Measurements from ENCODE around the gene SPATC1L. TPM values are rescaled to one million over a fixed set of nuclear protein-coding genes. Genes with fewer than 3 reads are reported as not detected.

SPATC1L gene
- total RNA-seq, 2 experiments from 2014 or later, result 4.2 to 4.8 TPM

DNA sequence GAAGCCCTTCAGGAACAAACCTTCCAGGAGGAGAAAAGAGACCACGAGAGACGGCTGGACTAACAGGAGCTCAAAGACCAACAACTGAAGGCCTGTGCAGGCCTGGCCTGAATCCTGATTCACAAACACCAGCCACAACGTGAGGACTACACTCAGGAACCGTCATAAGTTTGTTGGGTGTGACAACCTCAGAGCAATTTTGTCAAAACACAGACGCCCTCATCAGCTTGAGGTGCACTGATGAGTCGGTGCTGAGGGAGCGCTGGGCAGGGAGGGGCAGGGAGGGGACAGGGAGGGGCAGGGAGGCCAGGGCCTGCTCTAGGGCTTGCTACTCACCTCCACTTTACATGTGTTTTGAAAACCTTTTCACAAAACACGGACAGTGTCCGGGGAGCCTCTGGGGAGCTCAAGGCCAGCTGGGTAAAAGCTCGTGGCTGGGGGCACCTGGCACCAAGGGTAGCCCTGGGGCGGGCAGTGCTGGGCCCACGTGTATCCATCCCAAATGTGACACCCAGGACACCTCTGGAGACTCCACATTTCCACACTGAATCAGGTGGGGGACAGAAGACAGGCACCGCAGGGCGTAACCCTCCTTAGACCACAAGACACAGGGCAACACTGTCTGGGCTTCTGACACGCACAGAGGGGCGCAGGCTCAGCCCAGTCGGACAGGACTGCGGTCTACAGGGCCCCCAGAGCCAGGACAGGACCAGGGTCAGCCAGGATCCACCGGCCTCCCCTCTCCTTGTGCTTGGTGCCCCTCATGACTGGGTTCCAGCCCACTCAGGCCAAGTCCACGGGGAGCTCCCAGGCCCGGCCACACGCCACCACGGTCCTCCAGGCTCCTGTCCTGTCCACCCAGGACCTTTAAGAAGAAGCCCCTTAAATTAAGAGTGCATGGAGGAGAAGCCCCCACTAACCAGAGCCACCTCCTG is 27.8 kb upstream of the SPATC1L start:
- ATAC-seq (no peak), DNase-seq (no peak)
- Mint-ChIP-seq H3K4me1 (peaks cover 1% of the 10 kb centered on the region), H3K27ac (no peak overlapping the region), H3K9me3 (ENCODE audit: low read depth) (no peaks in the 10 kb centered on the region), H3K4me3 (no peak overlapping the region), H3K27me3 (no peaks in the 10 kb centered on the region), H3K36me3 (peaks cover 1% of the 10 kb centered on the region)
- CTCF ChIA-PET, result no interaction called here

- H3K27ac Mint-ChIP-seq, result no peak overlapping the region
- no peaks in the 10 kb centered on the region for H3K27me3 Mint-ChIP-seq
- no peak for DNase-seq
- ATAC-seq, result no peak
- H3K4me3 Mint-ChIP-seq, result no peak overlapping the region
- CTCF ChIA-PET, result no interaction called here
- peaks cover 1% of the 10 kb centered on the region for H3K36me3 Mint-ChIP-seq
- H3K9me3 Mint-ChIP-seq (ENCODE audit: low read depth), result no peaks in the 10 kb centered on the region
- H3K4me1 Mint-ChIP-seq, result peaks cover 1% of the 10 kb centered on the region
Measured at GRCh38 chr21:46211376-46211775, 27.1 kb upstream of the SPATC1L start.

GRCh38 chr21:46210378-46211136 is 26.3 kb upstream of the SPATC1L start:
- H3K27me3 Mint-ChIP-seq, result no peaks in the 10 kb centered on the region
- no peak overlapping the region for H3K4me3 Mint-ChIP-seq
- ATAC-seq (no peak), DNase-seq (no peak)
- H3K36me3 Mint-ChIP-seq, result peaks cover 1% of the 10 kb centered on the region
- no peak overlapping the region for H3K27ac Mint-ChIP-seq
- CTCF ChIA-PET, result no interaction called here
- H3K4me1 Mint-ChIP-seq, result peaks cover 1% of the 10 kb centered on the region
- no peaks in the 10 kb centered on the region for H3K9me3 Mint-ChIP-seq (ENCODE audit: low read depth)

- Mint-ChIP-seq H3K27ac (no peak overlapping the region), H3K4me1 (peaks cover 1% of the 10 kb centered on the region), H3K36me3 (peaks cover 5% of the 10 kb centered on the region), H3K9me3 (ENCODE audit: low read depth) (no peaks in the 10 kb centered on the region), H3K27me3 (no peaks in the 10 kb centered on the region), H3K4me3 (no peak overlapping the region)
- CTCF ChIA-PET, result no interaction called here
- DNase-seq (no peak), ATAC-seq (no peak)
Measured at GRCh38 chr21:46208761-46209721, 24.8 kb upstream of the SPATC1L start.

DNA sequence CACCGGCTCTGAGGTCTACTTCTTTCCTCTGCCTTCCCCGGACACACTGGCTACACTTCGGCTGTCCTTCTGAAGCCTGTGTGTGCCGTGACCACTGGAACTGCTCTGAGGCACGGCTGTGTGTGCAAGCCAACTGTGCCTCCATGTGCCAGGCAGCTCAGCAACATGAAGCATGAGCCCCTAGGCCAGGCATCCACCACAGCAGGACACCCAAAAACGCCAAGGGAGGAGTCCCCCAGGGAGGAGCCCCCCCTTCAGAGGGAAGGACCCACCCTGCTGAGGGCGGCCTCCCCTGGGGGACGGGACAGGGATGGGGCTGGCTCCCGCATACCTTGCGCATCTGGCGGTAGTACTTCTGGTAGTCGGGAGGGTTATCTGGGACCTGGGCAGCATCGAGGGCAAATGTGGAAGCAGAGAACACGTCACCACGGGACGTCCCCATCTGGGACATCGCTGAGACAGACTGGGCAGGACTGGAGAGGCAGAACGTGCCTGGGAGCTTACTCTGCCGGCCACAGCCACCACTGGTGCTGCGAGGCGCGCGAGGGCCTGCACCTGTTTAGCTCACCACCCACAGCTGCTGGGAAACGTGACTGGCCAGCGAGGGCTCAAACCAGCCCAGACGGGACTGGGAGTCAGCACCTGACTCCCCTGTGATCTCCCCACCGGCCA is 23.8 kb upstream of the SPATC1L start:
- ATAC-seq, result no peak
- no peak overlapping the region for H3K4me3 Mint-ChIP-seq

GRCh38 chr21:46207006-46207919 is 23.0 kb upstream of the SPATC1L start:
- Mint-ChIP-seq H3K36me3 (peaks cover 5% of the 10 kb centered on the region), H3K4me3 (no peak overlapping the region), H3K27me3 (no peaks in the 10 kb centered on the region), H3K4me1 (peaks cover 1% of the 10 kb centered on the region), H3K27ac (no peak overlapping the region), H3K9me3 (ENCODE audit: low read depth) (no peaks in the 10 kb centered on the region)
- DNase-seq, result no peak
- CTCF ChIA-PET, result no interaction called here
- ATAC-seq, result no peak

More for the DNA sequence above, 23.8 kb upstream of the SPATC1L start:
- no peak overlapping the region for H3K27ac Mint-ChIP-seq
- peaks cover 1% of the 10 kb centered on the region for H3K4me1 Mint-ChIP-seq
- CTCF ChIA-PET, result no interaction called here
- no peak for DNase-seq
- H3K9me3 Mint-ChIP-seq (ENCODE audit: low read depth), result no peaks in the 10 kb centered on the region
- H3K27me3 Mint-ChIP-seq, result no peaks in the 10 kb centered on the region
- H3K36me3 Mint-ChIP-seq, result peaks cover 5% of the 10 kb centered on the region

DNA sequence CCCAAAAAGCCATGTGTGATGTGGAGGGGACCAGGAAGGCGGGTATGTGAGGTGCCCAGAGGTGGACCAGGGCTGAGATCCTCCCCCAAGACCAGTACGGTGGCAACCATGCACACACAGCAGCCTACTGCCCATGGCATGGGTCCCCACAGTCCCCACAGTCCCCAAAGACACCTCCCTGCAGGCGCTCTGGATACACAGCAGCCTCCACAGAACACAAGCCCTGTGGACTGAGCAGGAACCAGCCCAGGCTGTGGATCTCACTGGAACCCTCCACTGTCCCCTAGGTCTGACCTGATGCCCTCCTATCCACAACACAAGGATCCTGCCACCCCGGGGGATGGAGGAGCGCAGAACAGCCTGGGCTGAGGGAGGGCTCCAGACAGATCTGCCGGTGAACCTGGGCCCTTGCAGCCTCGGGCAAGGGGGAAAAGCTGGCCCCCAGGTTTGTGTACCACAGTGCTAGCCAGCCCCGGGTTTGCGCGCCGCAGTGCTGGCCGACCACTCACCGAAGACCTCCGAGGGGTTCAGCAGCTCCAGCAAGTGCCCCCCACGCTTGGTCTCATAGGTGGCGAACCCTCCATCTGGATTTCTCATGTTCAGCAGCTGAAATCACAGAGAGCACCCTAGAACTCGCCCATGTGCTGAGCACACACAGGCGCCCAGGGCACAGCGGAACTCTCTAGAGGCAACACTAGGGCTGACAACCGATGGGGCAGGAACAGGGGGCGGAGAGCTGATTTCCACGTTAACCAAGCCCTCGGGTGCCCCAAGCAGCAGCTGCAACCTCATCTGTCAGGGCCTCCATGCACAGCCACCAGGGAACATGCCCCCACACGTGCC is 22.1 kb upstream of the SPATC1L start:
- Mint-ChIP-seq H3K9me3 (ENCODE audit: low read depth) (no peaks in the 10 kb centered on the region), H3K27me3 (no peaks in the 10 kb centered on the region), H3K4me3 (no peak overlapping the region), H3K27ac (no peak overlapping the region), H3K36me3 (peaks cover 5% of the 10 kb centered on the region), H3K4me1 (peaks cover 1% of the 10 kb centered on the region)
- DNase-seq, result no peak
- no peak for ATAC-seq
- CTCF ChIA-PET, result no interaction called here

- ATAC-seq, result no peak
- Mint-ChIP-seq H3K27ac (no peak overlapping the region), H3K36me3 (peaks cover 5% of the 10 kb centered on the region), H3K9me3 (ENCODE audit: low read depth) (no peaks in the 10 kb centered on the region), H3K4me1 (peaks cover 1% of the 10 kb centered on the region), H3K27me3 (no peaks in the 10 kb centered on the region), H3K4me3 (no peak overlapping the region)
- CTCF ChIA-PET, result no interaction called here
- DNase-seq, result no peak
Measured at GRCh38 chr21:46205766-46206162, 21.5 kb upstream of the SPATC1L start.

DNA sequence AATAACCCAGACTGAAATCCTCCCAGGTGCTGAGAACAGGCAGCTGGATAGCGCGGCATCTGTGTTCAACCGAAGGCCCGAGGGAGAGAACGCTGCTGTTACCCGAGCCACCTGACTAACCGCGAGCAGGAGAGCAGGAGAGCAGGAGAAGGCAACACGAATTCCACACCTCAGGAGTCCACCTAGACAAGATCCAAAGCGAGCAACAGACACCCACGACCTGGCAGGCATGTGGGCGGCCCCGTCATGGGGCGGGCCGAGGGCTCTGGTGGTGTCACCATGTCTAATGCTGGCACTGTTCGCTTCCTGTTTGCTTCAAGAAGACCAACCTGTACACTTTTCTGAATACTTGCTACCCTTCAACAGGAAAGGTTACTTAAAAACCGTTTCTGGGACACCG is 20.9 kb upstream of the SPATC1L start:
- H3K36me3 Mint-ChIP-seq, result peaks cover 4% of the 10 kb centered on the region
- ATAC-seq, result no peak
- no peak overlapping the region for H3K27ac Mint-ChIP-seq
- H3K4me3 Mint-ChIP-seq, result no peak overlapping the region
- CTCF ChIA-PET, result no interaction called here
- no peaks in the 10 kb centered on the region for H3K27me3 Mint-ChIP-seq
- H3K9me3 Mint-ChIP-seq (ENCODE audit: low read depth), result no peaks in the 10 kb centered on the region
- no peak for DNase-seq
- peaks cover 1% of the 10 kb centered on the region for H3K4me1 Mint-ChIP-seq

DNA sequence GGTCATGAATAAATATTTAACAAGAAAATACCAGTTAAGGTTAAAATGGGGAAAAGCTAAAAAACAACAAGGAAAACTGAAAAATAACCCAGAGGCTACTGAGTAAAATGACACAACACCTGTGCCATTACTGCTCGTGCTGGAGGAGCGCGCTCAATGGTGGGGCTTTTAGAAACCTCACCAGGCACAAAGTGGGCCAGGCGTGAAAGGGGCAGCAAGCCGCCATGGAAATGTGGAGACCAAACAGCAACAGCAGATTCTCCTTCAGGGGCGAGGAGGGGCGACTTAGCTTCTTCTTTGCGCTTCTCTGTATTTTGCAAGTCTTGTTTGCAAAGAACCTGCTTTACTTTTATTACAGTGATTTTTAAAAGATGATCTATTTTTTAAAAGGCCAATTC is 18.9 kb upstream of the SPATC1L start:
- no peaks in the 10 kb centered on the region for H3K9me3 Mint-ChIP-seq (ENCODE audit: low read depth)
- H3K4me1 Mint-ChIP-seq, result peaks cover 1% of the 10 kb centered on the region
- H3K36me3 Mint-ChIP-seq, result peaks cover 13% of the 10 kb centered on the region
- H3K27ac Mint-ChIP-seq, result no peak overlapping the region
- CTCF ChIA-PET, result interaction anchor here (1.3 kb wide), 1 partner anchor 60 kb away, joined by 3 read pairs; no protein-coding TSS in a partner anchor
- no peak for DNase-seq
- ATAC-seq, result no peak
- no peaks in the 10 kb centered on the region for H3K27me3 Mint-ChIP-seq
- no peak overlapping the region for H3K4me3 Mint-ChIP-seq

DNA sequence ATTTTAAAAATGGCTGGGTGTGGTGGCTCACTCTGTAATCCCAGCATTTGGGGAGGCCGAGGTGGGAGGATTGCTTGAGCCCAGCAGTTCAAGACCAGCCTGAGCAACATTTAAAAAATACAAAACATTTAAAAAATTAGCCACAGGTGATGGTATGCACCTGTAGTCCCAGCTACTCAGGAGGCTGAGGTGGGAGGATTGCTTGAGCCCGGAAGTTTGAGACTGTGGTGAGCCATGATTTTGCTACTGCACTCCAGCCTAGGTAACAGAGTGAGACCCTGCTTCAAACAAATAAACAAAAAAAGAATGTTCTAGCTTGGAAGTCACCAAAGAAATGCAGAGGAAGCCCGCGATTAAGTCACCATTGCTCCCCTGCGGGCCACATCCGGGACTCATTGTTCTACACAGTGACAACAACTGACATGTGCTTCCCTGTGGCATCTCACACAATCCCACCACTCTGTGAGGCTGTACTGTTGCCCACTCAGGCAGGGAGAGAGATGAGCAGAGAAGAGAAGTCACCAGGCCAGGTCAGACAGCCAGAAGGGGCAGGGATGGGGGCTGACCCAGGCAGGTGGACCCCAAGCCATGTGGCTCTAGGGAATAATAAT is 18.4 kb upstream of the SPATC1L start:
- CTCF ChIA-PET, result interaction anchor here (1.3 kb wide), 1 partner anchor 59 kb away, joined by 3 read pairs; no protein-coding TSS in a partner anchor
- ATAC-seq, result no peak
- H3K4me3 Mint-ChIP-seq, result no peak overlapping the region

More for the DNA sequence above, 18.4 kb upstream of the SPATC1L start:
- no peak for DNase-seq
- Mint-ChIP-seq H3K4me1 (no peaks in the 10 kb centered on the region), H3K36me3 (peaks cover 13% of the 10 kb centered on the region), H3K9me3 (ENCODE audit: low read depth) (no peaks in the 10 kb centered on the region), H3K27me3 (no peaks in the 10 kb centered on the region), H3K27ac (no peak overlapping the region)
